Neural cell (in vitro differentiated cells): ENCODE measurements around the gene DENND1A. TPM values are rescaled to one million over a fixed set of nuclear protein-coding genes. Genes with fewer than 3 reads are reported as not detected.

Source experiments
- H2AFZ ChIP-seq: fragments of 200-600, 300-800 bp; sonication (generic), shearing (Covaris generic); 2 replicates; pipeline ENCODE4 v1.6.0; 2014; ENCODE audit warnings: low read depth, mild to moderate bottlenecking, antibody characterized with exemption, low read length, moderate library complexity
- H3F3A ChIP-seq: fragments of 200-600 bp; shearing (Covaris generic); 2 replicates; pipeline ENCODE4 v1.6.1; 2016; ENCODE audit warnings: mild to moderate bottlenecking, moderate library complexity, mixed read lengths, antibody characterized with exemption, low read length; ENCODE audit not compliant: insufficient read depth, poor library complexity, severe bottlenecking
- H3K27ac ChIP-seq: fragments of 200-600, 300-800 bp; sonication (generic), shearing (Covaris generic); 2 replicates; pipeline ENCODE4 v1.5.1; 2014; ENCODE audit warnings: mild to moderate bottlenecking, low read length, moderate library complexity
- H3K27me3 ChIP-seq: fragments of 300-800, 200-600 bp; sonication (generic), shearing (Covaris generic); 2 replicates; pipeline ENCODE4 v1.6.0; 2014; ENCODE audit warnings: mild to moderate bottlenecking, low read depth, low read length, moderate library complexity; ENCODE audit not compliant: insufficient read depth
- H3K36me3 ChIP-seq: fragments of 300-800, 200-600 bp; sonication (generic), shearing (Covaris generic); 2 replicates; pipeline ENCODE4 v1.5.1; 2014; ENCODE audit warnings: mild to moderate bottlenecking, antibody characterized with exemption, low read length, moderate library complexity; ENCODE audit not compliant: insufficient read depth
- H3K4me2 ChIP-seq: fragments of 300-800, 200-600 bp; sonication (generic), shearing (Covaris generic); 2 replicates; pipeline ENCODE4 v1.6.0; 2014; ENCODE audit warnings: mild to moderate bottlenecking, low read length
- H3K4me3 ChIP-seq: fragments of 300-800, 200-600 bp; sonication (generic), shearing (Covaris generic); 2 replicates; pipeline ENCODE4 v1.5.1; 2014; ENCODE audit warnings: mild to moderate bottlenecking, low read length, moderate library complexity
- H3K79me2 ChIP-seq: fragments of 200-600 bp; shearing (Covaris generic); replicated peaks from 2 replicates; pipeline ENCODE4 v1.6.0; 2014; ENCODE audit warnings: mild to moderate bottlenecking, low read length, moderate library complexity; ENCODE audit not compliant: insufficient read depth
- H3K9ac ChIP-seq: fragments of 300-800, 200-600 bp; sonication (generic), shearing (Covaris generic); 2 replicates; pipeline ENCODE4 v1.6.1; 2016; ENCODE audit warnings: mild to moderate bottlenecking, low read length, mixed read lengths
- H3K9me2 ChIP-seq: fragments of 200-600 bp; shearing (Covaris generic); 2 replicates; pipeline ENCODE4 v1.6.1; 2016; ENCODE audit warnings: mild to moderate bottlenecking, low read length, mixed read lengths; ENCODE audit not compliant: insufficient read depth
- H3K9me3 ChIP-seq: fragments of 200-600, 300-800 bp; sonication (generic), shearing (Covaris generic); 2 replicates; pipeline ENCODE4 v1.6.1; 2016; ENCODE audit warnings: mild to moderate bottlenecking, mixed run types, low read length, moderate library complexity, mixed read lengths
- H4K20me1 ChIP-seq: fragments of 200-600 bp; shearing (Covaris generic); 2 replicates; pipeline ENCODE4 v1.6.1; 2016; ENCODE audit warnings: mild to moderate bottlenecking, mixed run types; ENCODE audit not compliant: insufficient read depth
- EP300 ChIP-seq: fragments of 450-650 bp; conservative IDR thresholded peaks from 2 replicates; pipeline ENCODE4 v1.6.1; 2014; ENCODE audit warnings: antibody characterized with exemption, mild to moderate bottlenecking, moderate library complexity; ENCODE audit not compliant: poor library complexity, severe bottlenecking
- EZH2 ChIP-seq: fragments of 200-600, 300-800 bp; shearing (Covaris generic), sonication (generic); IDR thresholded peaks from 2 replicates; pipeline ENCODE4 v1.6.1; 2014; ENCODE audit warnings: antibody characterized with exemption, low read length, borderline replicate concordance, mild to moderate bottlenecking; ENCODE audit not compliant: insufficient read depth, poor library complexity, severe bottlenecking
- MXI1 ChIP-seq: fragments of 450-650 bp; conservative IDR thresholded peaks from 2 replicates; pipeline ENCODE4 v1.6.1; 2014; ENCODE audit warnings: antibody characterized with exemption, mild to moderate bottlenecking; ENCODE audit not compliant: poor library complexity, severe bottlenecking
- POLR2AphosphoS5 ChIP-seq: IDR thresholded peaks from 2 replicates; pipeline ENCODE4 v1.6.1; 2012
- RAD21 ChIP-seq: fragments of 450-650 bp; conservative IDR thresholded peaks from 2 replicates; pipeline ENCODE4 v1.6.1; 2014; ENCODE audit warnings: antibody characterized with exemption, mild to moderate bottlenecking, moderate library complexity
- SMC3 ChIP-seq: fragments of 450-650 bp; conservative IDR thresholded peaks from 2 replicates; pipeline ENCODE4 v1.6.1; 2014; ENCODE audit warnings: antibody characterized with exemption, mild to moderate bottlenecking, moderate library complexity; ENCODE audit not compliant: poor library complexity
- TAF1 ChIP-seq: IDR thresholded peaks from 2 replicates; pipeline ENCODE4 v1.6.1; 2012; ENCODE audit warnings: low read depth
- polyA plus RNA-seq: library from polyadenylated mRNA; depleted of rRNA; stranded (reverse); fragments of >200 nt; gene quantifications from 2 replicates; pipeline ENCODE4 v1.2.3, GENCODE V29; 2014
- TF ChIP-seq, protein P1 (sequence below): fragments of 450-650 bp; IDR thresholded peaks from 2 replicates; pipeline ENCODE4 v1.5.1; 2014; ENCODE audit warnings: antibody characterized with exemption, mild to moderate bottlenecking, moderate library complexity; ENCODE audit not compliant: poor library complexity, severe bottlenecking
- TF ChIP-seq, protein P2 (sequence below): IDR thresholded peaks from 2 replicates; pipeline ENCODE4 v1.6.1; 2012; ENCODE audit warnings: borderline replicate concordance

Gene DENND1A
- polyA plus RNA-seq, 1 donor from 2014 or later: 2.3 TPM

DNA sequence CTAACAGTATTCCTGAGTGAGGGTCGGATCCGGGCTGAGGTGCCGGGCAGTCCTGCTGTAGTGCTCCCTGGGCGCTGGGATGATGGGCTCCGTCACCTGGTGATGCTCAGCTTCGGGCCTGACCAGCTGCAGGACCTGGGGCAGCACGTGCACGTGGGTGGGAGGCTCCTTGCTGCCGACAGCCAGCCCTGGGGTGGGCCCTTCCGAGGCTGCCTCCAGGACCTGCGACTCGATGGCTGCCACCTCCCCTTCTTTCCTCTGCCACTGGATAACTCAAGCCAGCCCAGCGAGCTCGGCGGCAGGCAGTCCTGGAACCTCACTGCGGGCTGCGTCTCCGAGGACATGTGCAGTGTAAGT, 558.7 kb downstream of the DENND1A start:
- H3K9me3 ChIP-seq: no peaks in the 10 kb centered on the region
- no peaks in the 10 kb centered on the region for H3K36me3 ChIP-seq
- H3K27me3 ChIP-seq: no peaks in the 10 kb centered on the region
- H3F3A ChIP-seq: no peaks in the 10 kb centered on the region
- no peaks in the 10 kb centered on the region for H4K20me1 ChIP-seq
- no peaks in the 10 kb centered on the region for H3K9me2 ChIP-seq
- H3K4me3 ChIP-seq: no peak overlapping the region
- H3K27ac ChIP-seq: no peak overlapping the region
- TF ChIP-seq, protein P1, sequence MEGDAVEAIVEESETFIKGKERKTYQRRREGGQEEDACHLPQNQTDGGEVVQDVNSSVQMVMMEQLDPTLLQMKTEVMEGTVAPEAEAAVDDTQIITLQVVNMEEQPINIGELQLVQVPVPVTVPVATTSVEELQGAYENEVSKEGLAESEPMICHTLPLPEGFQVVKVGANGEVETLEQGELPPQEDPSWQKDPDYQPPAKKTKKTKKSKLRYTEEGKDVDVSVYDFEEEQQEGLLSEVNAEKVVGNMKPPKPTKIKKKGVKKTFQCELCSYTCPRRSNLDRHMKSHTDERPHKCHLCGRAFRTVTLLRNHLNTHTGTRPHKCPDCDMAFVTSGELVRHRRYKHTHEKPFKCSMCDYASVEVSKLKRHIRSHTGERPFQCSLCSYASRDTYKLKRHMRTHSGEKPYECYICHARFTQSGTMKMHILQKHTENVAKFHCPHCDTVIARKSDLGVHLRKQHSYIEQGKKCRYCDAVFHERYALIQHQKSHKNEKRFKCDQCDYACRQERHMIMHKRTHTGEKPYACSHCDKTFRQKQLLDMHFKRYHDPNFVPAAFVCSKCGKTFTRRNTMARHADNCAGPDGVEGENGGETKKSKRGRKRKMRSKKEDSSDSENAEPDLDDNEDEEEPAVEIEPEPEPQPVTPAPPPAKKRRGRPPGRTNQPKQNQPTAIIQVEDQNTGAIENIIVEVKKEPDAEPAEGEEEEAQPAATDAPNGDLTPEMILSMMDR: no peak
- TF ChIP-seq EP300 (no peak), POLR2AphosphoS5 (no peak), TAF1 (no peak)
- no peak overlapping the region for H3K9ac ChIP-seq
- H3K79me2 ChIP-seq: no peaks in the 10 kb centered on the region
- H2AFZ ChIP-seq: no peak overlapping the region
- H3K4me2 ChIP-seq: no peak overlapping the region

DNA sequence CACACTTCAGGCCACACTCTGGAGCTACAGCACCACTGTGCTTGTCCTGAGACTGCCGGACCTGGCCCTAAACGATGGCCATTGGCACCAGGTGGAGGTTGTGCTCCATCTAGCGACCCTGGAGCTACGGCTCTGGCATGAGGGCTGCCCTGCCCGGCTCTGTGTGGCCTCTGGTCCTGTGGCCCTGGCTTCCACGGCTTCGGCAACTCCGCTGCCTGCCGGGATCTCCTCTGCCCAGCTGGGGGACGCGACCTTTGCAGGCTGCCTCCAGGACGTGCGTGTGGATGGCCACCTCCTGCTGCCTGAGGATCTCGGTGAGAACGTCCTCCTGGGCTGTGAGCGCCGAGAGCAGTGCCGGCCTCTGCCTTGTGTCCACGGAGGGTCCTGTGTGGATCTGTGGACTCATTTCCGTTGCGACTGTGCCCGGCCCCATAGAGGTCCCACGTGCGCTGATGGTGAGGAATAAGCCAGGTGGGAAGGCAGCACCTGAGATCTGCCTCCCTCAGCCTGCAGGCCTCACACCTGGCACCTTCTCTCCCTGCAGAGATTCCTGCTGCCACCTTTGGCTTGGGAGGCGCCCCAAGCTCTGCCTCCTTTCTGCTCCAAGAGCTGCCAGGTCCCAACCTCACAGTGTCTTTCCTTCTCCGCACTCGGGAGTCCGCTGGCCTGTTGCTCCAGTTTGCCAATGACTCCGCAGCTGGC, 559.2 kb downstream of the DENND1A start:
- no peak overlapping the region for H3K9ac ChIP-seq
- no peaks in the 10 kb centered on the region for H4K20me1 ChIP-seq
- H3K27me3 ChIP-seq: no peaks in the 10 kb centered on the region

DNA sequence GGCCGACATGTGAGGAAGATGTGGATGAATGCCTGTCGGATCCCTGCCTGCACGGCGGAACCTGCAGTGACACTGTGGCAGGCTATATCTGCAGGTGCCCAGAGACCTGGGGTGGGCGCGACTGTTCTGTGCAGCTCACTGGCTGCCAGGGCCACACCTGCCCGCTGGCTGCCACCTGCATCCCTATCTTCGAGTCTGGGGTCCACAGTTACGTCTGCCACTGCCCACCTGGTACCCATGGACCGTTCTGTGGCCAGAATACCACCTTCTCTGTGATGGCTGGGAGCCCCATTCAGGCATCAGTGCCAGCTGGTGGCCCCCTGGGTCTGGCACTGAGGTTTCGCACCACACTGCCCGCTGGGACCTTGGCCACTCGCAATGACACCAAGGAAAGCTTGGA, 559.8 kb downstream of the DENND1A start:
- Histone ChIP-seq H3K9ac (no peak overlapping the region), H3K4me2 (no peak overlapping the region), H3K36me3 (no peaks in the 10 kb centered on the region), H2AFZ (no peak overlapping the region), H3K27me3 (no peaks in the 10 kb centered on the region), H3K9me2 (no peaks in the 10 kb centered on the region), H3K27ac (no peak overlapping the region), H3F3A (no peaks in the 10 kb centered on the region), H4K20me1 (no peaks in the 10 kb centered on the region), H3K4me3 (no peak overlapping the region), H3K79me2 (no peaks in the 10 kb centered on the region), H3K9me3 (no peaks in the 10 kb centered on the region)
- no peak for TF ChIP-seq EP300

More for the DNA sequence above, 559.2 kb downstream of the DENND1A start:
- Histone ChIP-seq H3K4me3 (no peak overlapping the region), H3K9me2 (no peaks in the 10 kb centered on the region), H3K27ac (no peak overlapping the region), H3K4me2 (no peak overlapping the region), H3K79me2 (no peaks in the 10 kb centered on the region), H3K9me3 (no peaks in the 10 kb centered on the region), H3K36me3 (no peaks in the 10 kb centered on the region), H2AFZ (no peak overlapping the region), H3F3A (no peaks in the 10 kb centered on the region)
- TF ChIP-seq POLR2AphosphoS5: no peak
- TF ChIP-seq SMC3: no peak

DNA sequence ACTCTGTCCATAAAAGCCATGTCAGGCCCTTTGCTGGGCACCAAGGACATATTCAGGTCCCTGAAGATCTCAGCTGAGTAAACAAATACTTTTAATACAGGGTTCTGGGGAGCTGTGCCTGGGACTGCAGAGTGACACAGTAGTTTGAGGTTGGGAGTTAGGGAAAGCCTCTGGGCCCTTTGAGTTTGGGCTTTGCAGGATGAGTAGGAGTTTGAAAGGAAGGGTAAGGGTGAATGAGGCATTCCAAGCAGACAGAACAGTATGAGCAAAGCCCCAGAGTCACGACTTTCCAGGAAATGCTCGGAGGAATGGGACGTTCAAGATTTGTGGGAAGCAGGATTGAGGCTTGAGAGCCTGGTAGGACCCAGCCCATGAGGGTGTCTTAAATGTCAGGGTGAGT, 560.6 kb downstream of the DENND1A start:
- Histone ChIP-seq H3K27ac (no peak overlapping the region), H3K4me3 (no peak overlapping the region)

More for the DNA sequence above, 560.6 kb downstream of the DENND1A start:
- Histone ChIP-seq H3K4me2 (no peak overlapping the region), H3K9me3 (no peaks in the 10 kb centered on the region), H3K9ac (no peak overlapping the region), H3F3A (no peaks in the 10 kb centered on the region), H3K36me3 (no peaks in the 10 kb centered on the region), H3K27me3 (no peaks in the 10 kb centered on the region), H4K20me1 (no peaks in the 10 kb centered on the region), H3K9me2 (no peaks in the 10 kb centered on the region), H2AFZ (no peak overlapping the region), H3K79me2 (peaks cover 4% of the 10 kb centered on the region)
- no peak for TF ChIP-seq EZH2
- TF ChIP-seq MXI1: no peak
- TF ChIP-seq RAD21: no peak
- TF ChIP-seq, protein P2, sequence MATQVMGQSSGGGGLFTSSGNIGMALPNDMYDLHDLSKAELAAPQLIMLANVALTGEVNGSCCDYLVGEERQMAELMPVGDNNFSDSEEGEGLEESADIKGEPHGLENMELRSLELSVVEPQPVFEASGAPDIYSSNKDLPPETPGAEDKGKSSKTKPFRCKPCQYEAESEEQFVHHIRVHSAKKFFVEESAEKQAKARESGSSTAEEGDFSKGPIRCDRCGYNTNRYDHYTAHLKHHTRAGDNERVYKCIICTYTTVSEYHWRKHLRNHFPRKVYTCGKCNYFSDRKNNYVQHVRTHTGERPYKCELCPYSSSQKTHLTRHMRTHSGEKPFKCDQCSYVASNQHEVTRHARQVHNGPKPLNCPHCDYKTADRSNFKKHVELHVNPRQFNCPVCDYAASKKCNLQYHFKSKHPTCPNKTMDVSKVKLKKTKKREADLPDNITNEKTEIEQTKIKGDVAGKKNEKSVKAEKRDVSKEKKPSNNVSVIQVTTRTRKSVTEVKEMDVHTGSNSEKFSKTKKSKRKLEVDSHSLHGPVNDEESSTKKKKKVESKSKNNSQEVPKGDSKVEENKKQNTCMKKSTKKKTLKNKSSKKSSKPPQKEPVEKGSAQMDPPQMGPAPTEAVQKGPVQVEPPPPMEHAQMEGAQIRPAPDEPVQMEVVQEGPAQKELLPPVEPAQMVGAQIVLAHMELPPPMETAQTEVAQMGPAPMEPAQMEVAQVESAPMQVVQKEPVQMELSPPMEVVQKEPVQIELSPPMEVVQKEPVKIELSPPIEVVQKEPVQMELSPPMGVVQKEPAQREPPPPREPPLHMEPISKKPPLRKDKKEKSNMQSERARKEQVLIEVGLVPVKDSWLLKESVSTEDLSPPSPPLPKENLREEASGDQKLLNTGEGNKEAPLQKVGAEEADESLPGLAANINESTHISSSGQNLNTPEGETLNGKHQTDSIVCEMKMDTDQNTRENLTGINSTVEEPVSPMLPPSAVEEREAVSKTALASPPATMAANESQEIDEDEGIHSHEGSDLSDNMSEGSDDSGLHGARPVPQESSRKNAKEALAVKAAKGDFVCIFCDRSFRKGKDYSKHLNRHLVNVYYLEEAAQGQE: no peak
- TF ChIP-seq SMC3: no peak
